Stimulated activated CD8-positive, alpha-beta memory T cell treated with anti-CD3 and anti-CD28 coated beads, Interleukin-7, amount 100 ng/mL, for 48 hours (primary cell): Measurements from ENCODE around the gene SBNO1.
"Not testable (repeated sequence)": the region's sequence is repeated elsewhere in the genome, so short reads cannot be mapped to it uniquely, and the experiment has no call there.

Source experiments
- DNase-seq, 2 donors: peaks; one replicate each; pipeline ENCODE4 v3.0.0-alpha.2; 2020; ENCODE audit warnings: low read depth in 1 of 2; ENCODE audit errors: extremely low read depth in 1 of 2

The SBNO1 gene

GRCh38 chr12:123364532-123365024 is at the start of gene SBNO1:
Gene SBNO1 (minus strand): TSS chr12:123364847. CDS start chr12:123350441, 14,406 bp downstream.
- peak; percentile 66 to 82 for DNase-seq

GRCh38 chr12:123410041-123410412 is 45.4 kb upstream of the SBNO1 start:
- no peak for DNase-seq

GRCh38 chr12:123409284-123410040 is 44.8 kb upstream of the SBNO1 start:
- DNase-seq, result not testable (repeated sequence)

GRCh38 chr12:123408619-123409018 is 44.0 kb upstream of the SBNO1 start:
- not testable (repeated sequence) for DNase-seq

- not testable (repeated sequence) for DNase-seq
Observed at GRCh38 chr12:123407934-123408333, 43.3 kb upstream of the SBNO1 start.

GRCh38 chr12:123407269-123407668 is 42.6 kb upstream of the SBNO1 start:
- DNase-seq, result not testable (repeated sequence)

- no peak for DNase-seq
Observed at GRCh38 chr12:123404581-123404980, 39.9 kb upstream of the SBNO1 start.

GRCh38 chr12:123401753-123402683 is 37.4 kb upstream of the SBNO1 start:
- DNase-seq, result no peak

GRCh38 chr12:123399255-123399617 is 34.6 kb upstream of the SBNO1 start:
- no peak for DNase-seq

- no peak for DNase-seq
Observed at GRCh38 chr12:123398550-123399254, 34.1 kb upstream of the SBNO1 start.

GRCh38 chr12:123398177-123398549 is 33.5 kb upstream of the SBNO1 start:
- DNase-seq, result no peak

GRCh38 chr12:123397400-123397799 is 32.8 kb upstream of the SBNO1 start:
- no peak for DNase-seq

GRCh38 chr12:123396954-123397353 is 32.3 kb upstream of the SBNO1 start:
- no peak for DNase-seq

- DNase-seq, result no peak
Observed at GRCh38 chr12:123396543-123396942, 31.9 kb upstream of the SBNO1 start.

GRCh38 chr12:123395236-123395635 is 30.6 kb upstream of the SBNO1 start:
- no peak for DNase-seq

GRCh38 chr12:123393747-123394146 is 29.1 kb upstream of the SBNO1 start:
- DNase-seq, result no peak

GRCh38 chr12:123391546-123392343 is 27.1 kb upstream of the SBNO1 start:
- DNase-seq, result no peak

GRCh38 chr12:123390498-123391426 is 26.1 kb upstream of the SBNO1 start:
- DNase-seq, result no peak
